ENCODE results near the gene FRAT1.

The FRAT1 gene

DNA sequence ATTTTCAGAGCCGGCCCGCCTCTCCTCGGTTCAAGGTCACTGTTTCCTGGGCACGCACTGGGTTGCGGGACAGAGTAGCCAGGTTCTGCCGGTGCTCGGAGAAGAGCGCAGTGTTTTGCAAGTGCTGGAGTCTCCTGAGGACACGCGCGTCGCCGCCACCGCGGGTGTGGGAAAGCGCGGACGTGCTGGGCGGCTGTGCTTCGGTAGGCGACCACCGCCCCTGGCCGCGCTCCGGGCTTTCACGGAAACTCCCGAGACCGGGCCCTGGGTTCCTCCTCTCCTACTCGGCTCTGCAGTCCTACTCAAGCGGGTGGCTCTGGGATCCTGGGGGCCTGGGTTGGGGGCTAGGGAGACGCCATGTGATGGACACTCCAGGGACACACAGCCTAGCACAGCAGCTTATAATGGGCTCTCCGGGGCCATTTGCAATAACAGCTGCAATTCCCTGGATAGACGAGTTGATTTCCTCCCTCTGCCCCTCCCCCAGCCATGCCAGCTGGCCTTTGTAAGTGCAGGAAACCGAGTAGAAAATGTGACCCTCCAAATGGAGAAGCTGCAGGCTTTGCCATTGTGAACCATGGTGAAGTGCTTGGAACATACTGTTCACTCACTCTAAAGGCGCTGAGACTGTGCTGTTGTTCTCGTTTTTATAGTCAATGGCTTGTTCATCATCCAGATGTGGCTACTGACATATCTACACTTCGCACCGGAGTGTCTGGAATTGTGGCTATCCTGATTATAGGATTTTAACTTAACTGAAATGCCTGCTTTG lies 2.1 kb downstream of the FRAT1 start:
- peaks cover 58% of the 10 kb centered on the region for H3K4me1 Mint-ChIP-seq (ENCODE audit: low read depth)
- peak overlapping the region; percentile 93 for H3K27ac Mint-ChIP-seq
- intact Hi-C loops (cut with micrococcal nuclease), result no loop called here
- peak overlapping the region; percentile 88 for H3K4me3 Mint-ChIP-seq
- H3K9me3 Mint-ChIP-seq, result no peaks in the 10 kb centered on the region
- H3K36me3 Mint-ChIP-seq (ENCODE audit: low read depth), result peaks cover 25% of the 10 kb centered on the region
- no peaks in the 10 kb centered on the region for H3K27me3 Mint-ChIP-seq

DNA sequence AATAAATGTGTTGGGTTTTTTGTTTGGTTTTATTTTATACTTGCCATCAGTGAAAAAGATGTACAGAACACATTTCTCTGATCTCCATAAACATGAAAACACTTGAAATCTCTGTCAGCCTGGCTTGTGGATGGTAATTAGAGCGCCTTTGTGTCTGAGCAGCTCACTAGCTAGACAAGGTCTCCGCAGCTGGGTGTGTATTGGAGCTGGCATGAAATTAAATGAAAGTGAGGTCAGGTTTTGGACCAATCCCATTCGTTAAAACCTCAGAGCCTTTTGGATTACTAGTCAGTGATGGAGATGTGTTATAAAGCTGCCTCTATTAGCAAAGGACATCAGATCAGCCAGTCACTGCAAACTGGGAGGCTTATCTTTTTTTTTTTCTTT lies 2.7 kb downstream of the FRAT1 start:
- Mint-ChIP-seq H3K4me3 (peak overlapping the region; percentile 88), H3K27ac (peak overlapping the region; percentile 93), H3K36me3 (ENCODE audit: low read depth) (peaks cover 30% of the 10 kb centered on the region), H3K9me3 (no peaks in the 10 kb centered on the region), H3K27me3 (no peaks in the 10 kb centered on the region), H3K4me1 (ENCODE audit: low read depth) (peaks cover 63% of the 10 kb centered on the region)
- intact Hi-C loops (cut with micrococcal nuclease), result no loop called here

GRCh38 chr10:97323501-97323900 lies 4.4 kb downstream of the FRAT1 start:
- no peak overlapping the region for H3K27ac Mint-ChIP-seq

DNA sequence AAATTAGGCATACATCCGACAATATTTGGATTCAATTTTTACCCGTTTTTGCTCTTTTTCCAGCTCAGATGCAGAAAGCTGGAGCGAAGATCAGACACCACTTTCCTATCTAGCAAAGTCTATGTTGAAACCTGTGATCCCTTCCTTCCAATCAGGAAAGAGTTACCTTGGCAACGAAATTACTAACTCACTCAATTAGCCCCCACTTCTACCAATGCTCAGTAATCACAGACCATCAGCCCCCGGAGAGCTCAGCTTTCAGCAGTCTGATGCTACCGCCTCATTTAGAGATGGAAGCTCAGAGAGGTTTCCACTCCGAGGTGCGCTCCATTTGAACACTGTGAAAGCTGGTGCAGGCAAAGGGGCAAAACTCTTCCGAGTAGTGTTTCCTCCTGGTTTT lies 6.7 kb downstream of the FRAT1 start:
- H3K9me3 Mint-ChIP-seq, result no peaks in the 10 kb centered on the region
- no peaks in the 10 kb centered on the region for H3K27me3 Mint-ChIP-seq
- peaks cover 50% of the 10 kb centered on the region for H3K36me3 Mint-ChIP-seq (ENCODE audit: low read depth)
- intact Hi-C loops (cut with micrococcal nuclease), result no loop called here
- H3K4me1 Mint-ChIP-seq (ENCODE audit: low read depth), result peaks cover 71% of the 10 kb centered on the region
- no peak overlapping the region for H3K27ac Mint-ChIP-seq
- H3K4me3 Mint-ChIP-seq, result no peak overlapping the region

More at GRCh38 chr10:97323501-97323900, 4.4 kb downstream of the FRAT1 start:
- H3K27me3 Mint-ChIP-seq, result no peaks in the 10 kb centered on the region
- H3K9me3 Mint-ChIP-seq, result no peaks in the 10 kb centered on the region
- H3K4me1 Mint-ChIP-seq (ENCODE audit: low read depth), result peaks cover 66% of the 10 kb centered on the region
- H3K36me3 Mint-ChIP-seq (ENCODE audit: low read depth), result peaks cover 44% of the 10 kb centered on the region
- intact Hi-C loops (cut with micrococcal nuclease), result no loop called here
- H3K4me3 Mint-ChIP-seq, result no peak overlapping the region

- Mint-ChIP-seq H3K4me1 (ENCODE audit: low read depth) (peaks cover 72% of the 10 kb centered on the region), H3K4me3 (no peak overlapping the region), H3K27me3 (no peaks in the 10 kb centered on the region), H3K36me3 (ENCODE audit: low read depth) (peaks cover 68% of the 10 kb centered on the region), H3K27ac (peak overlapping the region; percentile 39), H3K9me3 (no peaks in the 10 kb centered on the region)
- intact Hi-C loops (cut with micrococcal nuclease), result no loop called here
Measured at GRCh38 chr10:97327348-97328294, 8.6 kb downstream of the FRAT1 start.

GRCh38 chr10:97328646-97329453 lies 9.8 kb downstream of the FRAT1 start:
- H3K27me3 Mint-ChIP-seq, result no peaks in the 10 kb centered on the region
- intact Hi-C loops (cut with micrococcal nuclease), result no loop called here
- peak overlapping the region; percentile 42 for H3K27ac Mint-ChIP-seq
- peaks cover 73% of the 10 kb centered on the region for H3K4me1 Mint-ChIP-seq (ENCODE audit: low read depth)
- no peak overlapping the region for H3K4me3 Mint-ChIP-seq
- H3K36me3 Mint-ChIP-seq (ENCODE audit: low read depth), result peaks cover 80% of the 10 kb centered on the region
- no peaks in the 10 kb centered on the region for H3K9me3 Mint-ChIP-seq

GRCh38 chr10:97329766-97330165 lies 10.7 kb downstream of the FRAT1 start:
- Mint-ChIP-seq H3K36me3 (ENCODE audit: low read depth) (peaks cover 81% of the 10 kb centered on the region), H3K27ac (peak overlapping the region; percentile 42), H3K4me3 (peak overlapping the region; percentile 50), H3K4me1 (ENCODE audit: low read depth) (peaks cover 73% of the 10 kb centered on the region), H3K9me3 (no peaks in the 10 kb centered on the region), H3K27me3 (no peaks in the 10 kb centered on the region)
- intact Hi-C loops (cut with micrococcal nuclease), result loop anchor here (5.0 to 10.0 kb wide), 3 partner anchors 38 to 75 kb away; partner anchors contain the start of gene RRP12

- H3K27ac Mint-ChIP-seq, result peak overlapping the region; percentile 98
Measured at GRCh38 chr10:97331153-97331703, 12.2 kb downstream of the FRAT1 start.

DNA sequence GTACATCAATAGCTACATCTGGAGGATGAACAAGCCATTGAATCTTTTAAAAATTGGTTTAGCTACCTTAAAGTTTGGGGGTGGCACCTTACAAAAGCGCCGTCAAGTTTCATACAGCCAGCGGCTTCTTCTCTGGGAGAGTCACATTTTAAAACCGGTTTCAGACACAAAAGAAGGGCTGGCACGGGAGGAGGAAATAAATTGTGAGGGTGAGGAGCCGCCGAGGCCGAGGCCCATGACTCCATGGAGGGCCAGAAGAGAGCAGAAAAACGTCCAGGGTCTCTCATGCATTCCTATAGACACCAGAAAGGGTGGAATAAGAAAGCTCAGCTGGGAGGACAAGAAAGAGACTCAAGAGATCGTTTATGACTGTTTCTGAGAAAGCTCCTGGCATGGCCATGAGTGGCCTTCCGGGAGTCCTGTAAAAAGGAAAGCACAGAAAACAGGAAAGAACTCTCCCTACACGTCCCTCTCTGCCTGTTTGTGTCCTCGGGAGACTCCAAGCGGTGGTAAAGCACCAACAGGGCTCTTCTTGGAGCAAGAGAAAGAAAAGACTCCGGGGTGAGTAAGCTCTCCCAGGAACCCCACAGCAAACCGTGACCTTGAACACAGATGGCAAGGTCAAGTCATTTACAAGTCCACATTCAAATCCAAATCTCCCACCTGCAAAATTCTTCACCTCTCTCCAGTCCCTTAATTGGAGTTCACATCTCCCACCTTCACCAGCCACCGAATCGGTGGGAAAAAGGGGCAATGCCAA lies 13.7 kb downstream of the FRAT1 start:
- Mint-ChIP-seq H3K9me3 (no peaks in the 10 kb centered on the region), H3K4me1 (ENCODE audit: low read depth) (peaks cover 77% of the 10 kb centered on the region), H3K4me3 (peak overlapping the region; percentile 91), H3K36me3 (ENCODE audit: low read depth) (peaks cover 61% of the 10 kb centered on the region), H3K27me3 (no peaks in the 10 kb centered on the region), H3K27ac (peak overlapping the region; percentile 98)
- intact Hi-C loops (cut with micrococcal nuclease), result loop anchor here (1.0 to 10.0 kb wide), 4 partner anchors 12 to 72 kb away; partner anchors contain the start of gene RRP12

More at GRCh38 chr10:97331153-97331703, 12.2 kb downstream of the FRAT1 start:
- H3K4me1 Mint-ChIP-seq (ENCODE audit: low read depth), result peaks cover 77% of the 10 kb centered on the region
- H3K4me3 Mint-ChIP-seq, result peak overlapping the region; percentile 91
- no peaks in the 10 kb centered on the region for H3K9me3 Mint-ChIP-seq
- H3K27me3 Mint-ChIP-seq, result no peaks in the 10 kb centered on the region
- H3K36me3 Mint-ChIP-seq (ENCODE audit: low read depth), result peaks cover 76% of the 10 kb centered on the region
- intact Hi-C loops (cut with micrococcal nuclease), result loop anchor here (5.0 to 10.0 kb wide), 3 partner anchors 36 to 74 kb away; partner anchors contain the start of gene RRP12

- Mint-ChIP-seq H3K27ac (peak overlapping the region; percentile 98), H3K4me3 (peak overlapping the region; percentile 91), H3K27me3 (no peaks in the 10 kb centered on the region), H3K9me3 (no peaks in the 10 kb centered on the region), H3K36me3 (ENCODE audit: low read depth) (peaks cover 56% of the 10 kb centered on the region), H3K4me1 (ENCODE audit: low read depth) (peaks cover 77% of the 10 kb centered on the region)
- intact Hi-C loops (cut with micrococcal nuclease), result loop anchor here (1.0 to 10.0 kb wide), 4 partner anchors 13 to 72 kb away; partner anchors contain the start of gene RRP12
Measured at GRCh38 chr10:97333351-97333600, 14.2 kb downstream of the FRAT1 start.

GRCh38 chr10:97333601-97334369 lies 14.7 kb downstream of the FRAT1 start:
- H3K27ac Mint-ChIP-seq, result peak overlapping the region; percentile 98
- H3K4me3 Mint-ChIP-seq, result peak overlapping the region; percentile 91
- H3K9me3 Mint-ChIP-seq, result no peaks in the 10 kb centered on the region
- intact Hi-C loops (cut with micrococcal nuclease), result loop anchor here (1.0 to 10.0 kb wide), 4 partner anchors 13 to 71 kb away; partner anchors contain the start of gene RRP12
- peaks cover 73% of the 10 kb centered on the region for H3K4me1 Mint-ChIP-seq (ENCODE audit: low read depth)
- peaks cover 51% of the 10 kb centered on the region for H3K36me3 Mint-ChIP-seq (ENCODE audit: low read depth)
- H3K27me3 Mint-ChIP-seq, result no peaks in the 10 kb centered on the region
